HG02678 (cell line): ENCODE results near the gene SNAP47.

Experiments used
- ATAC-seq: cut with Tn5 transposase; IDR thresholded peaks from one replicate; pipeline ENCODE4 v1.9.1; 2021; ENCODE audit warnings: mild to moderate bottlenecking, moderate library complexity; ENCODE audit not compliant: unreplicated experiment

The SNAP47 gene

DNA sequence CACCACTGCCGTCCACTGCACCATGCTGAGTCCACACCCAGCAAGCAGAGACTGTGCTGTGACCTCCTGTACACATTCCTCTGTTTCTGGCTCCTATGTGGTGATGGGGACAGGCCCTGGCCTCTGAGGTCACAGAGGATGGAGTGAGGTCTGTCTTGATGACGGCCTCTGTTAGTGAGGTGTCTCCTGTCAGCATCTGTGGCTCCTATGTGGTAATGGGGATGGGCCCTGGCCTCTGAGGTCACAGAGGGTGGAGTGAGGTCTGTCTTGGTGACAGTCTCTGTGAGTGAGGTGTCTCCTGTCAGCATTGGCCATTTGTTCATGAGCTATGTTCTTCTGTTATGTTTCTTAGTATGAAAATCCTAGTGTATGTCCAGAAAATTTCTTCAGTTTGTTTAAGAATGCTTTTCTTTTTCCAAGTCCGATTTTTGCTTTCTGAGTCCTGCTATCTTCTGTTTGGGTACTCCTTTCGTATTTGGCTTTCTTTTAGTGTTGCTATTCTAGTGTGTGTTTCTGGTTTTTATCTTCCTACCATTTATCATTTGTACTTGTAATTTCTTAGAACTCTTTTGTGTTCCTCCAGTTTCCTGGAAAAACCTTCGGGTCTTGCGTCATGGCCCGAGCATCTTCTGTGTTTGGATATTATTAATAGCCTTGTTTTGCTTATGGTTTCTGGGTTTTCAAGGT, 13.4 kb downstream of the SNAP47 start:
- no peak for ATAC-seq

DNA sequence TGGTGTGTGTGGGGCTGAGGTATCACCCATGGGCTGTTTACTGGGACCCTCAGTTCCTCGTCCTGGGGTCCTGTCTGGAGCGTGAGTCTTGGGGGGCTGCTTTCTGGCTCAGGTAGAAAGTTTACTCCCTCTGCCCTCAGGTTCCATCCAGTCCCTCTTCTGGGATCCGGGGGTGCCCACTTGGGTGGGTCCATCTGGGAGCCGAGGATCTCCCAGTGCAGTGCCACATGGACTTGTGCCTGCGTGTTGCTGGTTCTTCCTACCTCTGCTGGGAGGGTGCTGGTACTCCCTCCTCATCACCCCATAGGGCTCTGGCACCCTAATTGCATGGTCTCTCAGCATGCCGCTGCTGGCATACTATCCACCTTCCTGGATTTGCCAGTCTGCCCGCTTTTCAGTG, 14.0 kb downstream of the SNAP47 start:
- no peak for ATAC-seq

DNA sequence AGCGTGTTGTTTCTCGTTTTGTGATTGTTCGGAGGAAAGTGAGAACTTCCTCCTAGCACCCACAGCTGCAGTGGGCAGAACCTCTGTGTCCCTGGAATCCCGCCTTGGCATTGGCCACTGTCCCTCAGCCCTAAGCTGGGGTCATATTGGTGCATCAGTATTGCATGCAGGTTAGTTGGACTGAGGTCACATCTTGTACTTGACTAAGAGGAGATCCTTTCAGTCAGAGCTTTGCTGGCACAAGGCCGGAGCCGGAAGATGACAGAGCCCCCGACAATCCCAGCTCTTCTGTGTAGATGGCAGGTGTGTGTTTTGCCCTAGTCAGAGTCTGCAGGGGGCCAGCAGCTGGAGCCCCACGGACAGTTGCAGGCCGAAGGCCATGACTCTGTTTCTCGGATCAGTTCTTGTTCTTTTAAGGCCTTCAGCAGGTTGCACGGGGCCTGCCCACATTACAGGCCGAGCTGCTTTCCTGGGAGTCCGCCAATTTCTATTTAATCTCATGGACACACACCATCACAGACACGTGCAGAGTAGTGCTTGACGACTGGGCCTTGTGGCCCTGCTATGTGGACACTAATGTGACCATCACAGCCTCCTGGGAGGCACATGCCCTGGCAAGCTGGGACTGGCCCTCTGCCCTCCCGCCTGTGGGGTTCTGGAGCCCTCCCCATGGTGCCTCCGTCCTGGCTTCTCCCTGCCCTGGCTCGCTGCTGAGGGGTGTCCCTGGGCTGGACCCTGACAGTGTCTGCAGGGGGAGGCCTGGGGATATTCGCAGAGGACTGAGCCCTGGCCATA, 14.9 kb downstream of the SNAP47 start:
- no peak for ATAC-seq

DNA sequence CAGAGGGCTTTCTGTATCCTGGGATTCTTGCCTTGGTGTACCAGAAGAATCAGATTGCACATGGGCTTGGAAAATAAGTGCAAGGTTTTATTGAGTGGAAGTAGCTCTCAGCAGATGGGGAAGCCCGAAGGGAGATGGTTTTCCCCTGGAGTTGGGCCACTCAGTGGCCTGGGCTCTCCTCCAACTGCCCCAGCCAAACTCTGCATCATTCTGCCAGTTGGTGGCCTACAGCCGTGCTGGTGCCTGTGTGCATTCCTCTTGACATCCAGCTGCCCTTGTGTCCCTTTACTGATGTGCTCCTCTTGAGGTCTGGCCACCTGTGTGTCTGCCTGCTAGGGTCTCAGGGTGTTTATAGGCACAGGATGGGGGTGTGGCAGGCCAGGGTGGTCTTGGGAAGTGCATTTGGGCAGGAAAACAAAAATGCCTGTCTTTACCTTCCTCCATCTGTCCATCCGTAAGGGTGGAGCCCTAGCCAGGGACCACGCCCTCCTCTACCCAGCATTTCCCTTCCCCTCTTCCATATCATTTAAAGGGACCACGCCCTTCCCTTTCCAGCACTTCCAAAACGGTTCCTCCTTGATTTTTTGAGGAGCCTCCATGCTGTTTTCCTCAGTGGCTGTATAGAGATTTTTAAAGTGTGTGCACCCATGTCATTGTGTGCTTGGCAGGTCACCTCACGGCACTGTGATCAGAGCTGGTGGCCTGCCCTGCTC, 18.9 kb downstream of the SNAP47 start:
- no peak for ATAC-seq

DNA sequence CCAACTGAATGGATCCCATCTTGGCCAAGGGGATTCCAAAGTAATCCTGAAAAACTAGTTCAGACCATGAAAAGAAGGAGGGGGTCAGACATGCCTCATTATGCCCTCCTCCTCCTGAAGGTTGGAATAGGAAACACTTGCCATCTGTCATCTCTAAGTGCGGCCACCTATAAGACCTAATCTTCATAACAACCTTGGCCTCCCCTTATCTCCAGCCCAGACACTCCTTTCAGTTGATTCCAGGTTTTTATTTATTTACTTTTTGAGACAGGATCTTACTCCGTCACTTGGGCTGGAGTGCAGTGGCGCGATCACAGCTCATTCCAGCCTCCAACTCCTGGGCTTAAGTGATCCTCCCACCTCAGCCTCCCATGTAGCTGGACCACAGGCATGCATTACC, 19.7 kb downstream of the SNAP47 start:
- no peak for ATAC-seq

DNA sequence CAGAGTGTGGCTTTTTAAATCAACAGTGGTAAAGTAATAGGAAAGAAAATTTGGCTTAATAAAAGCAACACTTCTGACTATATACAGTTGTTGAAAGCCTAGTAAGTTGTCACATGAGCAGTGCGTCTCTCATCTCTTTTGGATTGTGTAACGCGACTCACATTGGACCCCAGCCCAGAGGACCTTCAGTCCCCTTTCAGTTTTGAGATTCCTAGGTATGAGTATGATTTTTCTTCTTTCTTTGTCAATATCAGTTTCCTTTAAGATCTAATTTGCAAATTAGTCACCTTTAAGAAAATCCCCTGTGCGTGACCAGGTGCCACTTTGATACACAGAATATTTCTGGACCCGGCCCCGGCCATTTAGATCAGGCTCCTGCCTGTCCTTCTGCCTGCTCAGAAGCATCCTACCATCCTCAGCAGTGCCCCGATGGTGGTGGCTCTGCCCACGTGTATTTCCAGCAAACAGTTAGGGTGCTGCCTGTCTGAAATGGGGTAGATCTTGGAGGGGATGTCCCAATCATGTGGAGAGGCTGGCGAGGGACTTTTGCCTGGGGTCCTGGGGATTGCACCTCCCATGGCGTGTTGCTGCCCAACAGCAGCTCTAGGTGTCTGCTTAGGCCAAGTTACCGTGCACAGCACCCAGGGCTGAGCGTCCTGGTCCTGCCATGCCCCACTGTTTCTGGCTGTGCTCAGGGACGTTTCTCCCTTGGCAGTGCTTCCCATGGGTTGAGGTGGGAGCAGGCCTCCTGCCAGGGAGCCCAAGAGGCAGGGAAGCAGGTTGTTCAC, 21.1 kb downstream of the SNAP47 start:
- no peak for ATAC-seq

DNA sequence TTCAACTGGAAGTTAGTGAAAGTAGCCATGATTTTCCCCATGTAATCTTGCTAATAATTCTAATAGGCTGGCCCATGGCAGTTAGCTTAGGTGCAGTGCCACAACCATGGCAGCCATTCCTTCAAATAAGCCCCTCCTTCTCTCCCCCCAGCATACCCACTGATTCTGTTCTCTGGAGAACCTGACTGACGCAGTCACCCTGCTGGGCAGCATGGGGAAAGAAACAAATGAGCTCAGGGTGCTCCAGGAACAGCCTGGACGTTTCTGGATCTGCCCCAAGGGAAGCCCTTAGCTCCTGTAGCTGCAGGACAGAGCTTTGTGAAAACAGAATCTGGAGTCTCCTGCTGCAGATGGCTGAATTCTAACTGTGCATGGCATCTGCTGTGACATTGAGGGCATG, 22.5 kb downstream of the SNAP47 start:
- ATAC-seq: no peak

DNA sequence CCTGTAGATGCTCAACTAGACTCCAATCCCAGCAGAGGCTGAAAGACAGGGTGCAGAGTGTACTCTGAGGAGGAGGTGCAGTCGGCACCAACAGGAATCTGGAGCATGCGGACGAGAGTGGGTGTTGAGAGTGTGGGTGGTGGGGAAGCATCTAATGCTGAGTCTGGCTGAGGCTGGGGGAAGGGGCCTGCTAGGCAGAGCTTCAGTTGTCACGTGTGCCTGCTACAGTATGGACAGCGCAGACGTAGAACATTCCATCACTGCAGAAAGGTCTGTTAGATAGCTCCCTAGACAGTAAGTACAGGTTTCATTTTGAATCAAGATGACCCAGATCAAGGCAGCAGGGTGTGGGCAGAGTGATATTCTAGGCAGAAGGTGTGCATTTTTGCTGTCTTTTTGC, 23.1 kb downstream of the SNAP47 start:
- no peak for ATAC-seq

DNA sequence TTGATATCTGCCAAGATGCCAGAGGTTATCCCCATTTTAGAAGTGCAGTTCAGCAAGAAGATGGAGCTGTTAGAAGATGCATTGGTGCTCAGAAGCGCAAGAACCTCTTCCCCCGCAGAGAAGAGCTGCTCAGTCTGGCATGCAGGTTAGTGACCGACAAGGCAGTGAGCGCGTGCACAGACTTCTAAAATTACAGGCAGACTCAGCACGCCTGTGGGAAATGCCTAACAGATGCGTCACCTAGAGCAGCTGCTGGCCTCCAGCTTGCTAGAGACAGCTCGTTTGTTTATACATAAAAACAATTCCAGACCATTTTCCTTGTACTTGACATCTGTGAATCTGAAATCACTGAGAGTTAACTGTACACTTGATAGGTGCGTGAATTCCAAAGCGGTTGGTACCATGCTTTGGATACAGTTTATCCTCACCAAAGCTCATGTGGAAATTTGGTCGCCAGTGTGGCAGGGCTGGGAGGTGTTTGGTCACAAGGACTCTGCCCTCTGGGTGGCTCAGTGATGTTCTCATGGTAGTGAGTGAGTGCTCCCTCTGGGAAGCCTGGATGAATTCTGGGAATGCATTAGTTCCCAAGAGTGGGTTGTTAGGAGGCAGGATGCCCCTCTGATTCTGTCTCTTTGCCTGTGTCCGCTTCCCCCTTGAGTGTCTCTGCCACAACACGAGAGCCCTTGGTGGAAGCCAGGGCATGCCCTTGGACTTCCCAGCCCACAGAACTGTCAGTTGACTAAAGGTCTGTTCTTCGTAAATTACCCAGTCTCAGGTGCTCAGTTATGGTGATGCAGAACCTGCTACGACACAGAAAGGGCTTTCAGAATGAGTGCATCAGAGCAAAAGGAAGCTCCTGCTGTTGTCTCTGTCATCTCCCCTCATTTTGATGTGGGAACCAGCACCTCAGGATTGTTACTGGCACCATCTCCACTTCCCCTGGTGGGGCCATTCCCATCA, 24.4 kb downstream of the SNAP47 start:
- ATAC-seq: no peak

DNA sequence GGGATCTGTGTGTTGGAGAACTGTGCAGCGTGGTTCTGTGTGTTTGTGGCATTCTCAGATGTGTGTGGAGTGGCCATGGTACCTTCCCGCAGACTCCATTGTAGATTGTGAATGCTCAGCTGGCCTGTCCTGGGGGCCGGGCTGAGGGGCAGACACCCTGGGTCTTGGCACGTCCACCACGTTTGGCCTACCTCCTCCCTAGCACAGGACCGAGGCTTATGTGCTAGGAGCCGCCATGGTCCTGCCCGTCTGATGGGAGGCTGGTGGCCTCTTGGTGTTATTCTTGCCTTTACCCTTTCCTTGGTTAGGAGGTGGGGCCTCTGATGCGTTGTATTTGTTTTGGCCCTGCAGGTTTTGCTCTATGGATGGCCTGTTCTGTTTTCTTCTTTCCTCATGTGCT, 25.1 kb downstream of the SNAP47 start:
- no peak for ATAC-seq

DNA sequence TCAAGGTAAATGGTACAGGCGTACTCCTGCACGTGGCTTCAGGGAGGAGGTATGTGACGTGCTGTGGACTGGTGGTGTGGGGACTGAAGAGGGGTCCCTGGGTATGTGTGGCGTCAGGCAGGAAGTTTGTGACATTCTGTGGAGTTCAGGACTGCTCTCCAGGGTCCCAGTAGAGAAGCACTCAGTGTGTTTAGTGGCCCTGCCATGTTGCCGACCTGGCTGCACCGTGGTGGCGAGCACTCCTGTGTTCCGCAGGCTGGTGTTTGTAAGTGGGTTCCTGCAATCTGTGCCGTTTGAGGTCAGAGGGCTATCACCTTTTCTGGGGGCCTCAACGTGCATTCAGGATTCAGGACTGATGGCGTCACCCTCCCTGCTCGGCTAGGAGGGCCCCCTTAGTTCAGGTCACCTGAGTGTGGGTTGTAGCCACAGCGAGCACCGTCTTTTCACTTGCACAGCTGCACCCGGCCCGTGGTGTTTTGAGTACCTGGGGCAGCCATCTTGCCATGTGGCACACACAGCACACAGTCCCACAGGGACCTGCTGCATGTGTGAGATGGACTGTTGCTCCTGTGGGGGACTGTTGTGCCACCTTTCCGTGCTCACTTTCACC, 26.5 kb downstream of the SNAP47 start:
- ATAC-seq: no peak

DNA sequence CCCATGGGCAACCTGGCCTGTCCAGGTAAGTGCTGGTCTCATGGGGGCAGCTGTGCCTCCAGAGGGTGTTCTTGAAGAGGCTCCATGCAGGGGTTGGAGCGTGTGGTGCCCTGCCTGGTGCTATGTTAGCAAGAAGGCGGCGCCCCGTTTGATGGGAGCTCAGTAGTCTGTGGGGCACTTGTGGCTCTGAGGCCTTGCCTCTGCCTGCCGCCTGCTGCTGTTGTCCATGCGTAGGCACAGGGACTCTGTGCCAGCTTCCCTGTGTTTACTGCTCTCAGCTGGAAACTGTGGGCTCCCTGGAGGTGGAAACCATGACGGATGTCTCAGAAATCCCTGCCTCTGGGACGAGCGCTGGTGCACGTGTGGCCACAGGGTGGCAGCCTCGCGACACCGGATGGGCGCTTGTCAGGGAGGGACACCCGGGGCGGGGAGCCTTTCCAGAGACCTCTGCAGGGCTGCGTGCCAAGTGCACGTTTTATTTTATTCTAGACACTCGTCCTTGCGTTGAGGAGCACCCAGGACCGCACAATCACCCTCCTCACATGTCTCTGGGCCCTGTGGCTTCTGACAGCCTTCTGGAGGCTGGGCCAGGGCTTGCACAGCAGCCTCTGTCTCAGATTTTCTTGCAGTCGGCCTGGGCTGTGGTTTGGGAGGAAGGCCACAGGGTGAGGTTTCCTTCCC, 27.1 kb downstream of the SNAP47 start:
- peak; percentile 90 for ATAC-seq

DNA sequence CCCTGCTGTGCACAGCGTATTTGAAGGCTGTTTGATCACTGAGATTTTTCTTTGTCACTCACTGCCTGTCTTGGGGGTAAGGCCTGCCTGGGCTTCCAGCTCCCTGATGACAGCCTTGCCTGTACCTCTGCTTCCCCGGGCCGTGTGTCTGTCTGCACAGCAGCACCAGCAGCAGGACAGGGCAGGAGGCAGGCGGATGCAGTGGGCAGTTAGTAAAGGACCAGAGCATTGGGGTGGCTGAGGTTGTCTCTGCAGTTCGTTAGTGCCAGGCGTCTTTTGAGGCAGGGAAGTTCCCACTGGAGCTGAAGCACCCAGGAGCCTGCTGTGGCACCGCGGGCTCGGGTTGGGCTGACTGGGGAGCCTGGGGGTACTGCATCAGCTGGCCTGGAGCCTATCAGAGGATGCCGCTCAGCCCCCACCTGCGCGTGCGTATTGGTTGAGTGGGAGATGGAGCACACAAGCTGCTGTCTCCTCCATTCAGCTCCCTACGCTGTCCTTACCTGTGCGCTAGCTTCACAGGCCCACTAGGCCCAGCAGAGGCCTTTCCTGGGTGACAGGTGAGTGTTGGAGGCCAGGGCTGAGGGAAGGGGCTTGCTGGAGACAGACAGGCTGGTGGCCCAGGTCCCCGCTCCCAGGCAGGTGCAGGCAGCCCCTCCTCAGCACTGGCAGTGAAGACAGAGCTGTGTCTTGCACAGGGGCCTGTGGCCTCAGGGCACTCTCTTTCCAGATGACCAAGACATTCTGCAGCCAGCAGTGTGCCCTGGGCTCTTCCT, 28.2 kb downstream of the SNAP47 start:
- ATAC-seq: no peak

DNA sequence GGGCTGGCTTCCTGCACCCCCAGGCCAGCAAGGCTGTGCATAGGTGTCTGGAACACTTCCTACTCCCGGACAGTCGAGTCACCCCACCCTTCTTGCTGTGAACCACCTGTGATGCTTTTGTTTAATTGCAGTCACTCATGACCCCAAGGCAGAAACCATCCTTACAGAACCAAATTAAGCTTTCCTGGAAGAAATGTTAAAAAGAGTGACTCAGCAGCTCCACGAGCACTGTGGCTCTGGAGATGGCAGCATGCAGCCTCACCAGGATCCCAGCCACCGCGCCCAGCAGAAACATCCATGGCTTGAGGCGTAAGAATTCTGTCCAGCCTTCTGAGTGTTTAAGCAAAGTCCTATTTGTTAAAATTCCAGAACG, 28.8 kb downstream of the SNAP47 start:
- ATAC-seq: no peak

DNA sequence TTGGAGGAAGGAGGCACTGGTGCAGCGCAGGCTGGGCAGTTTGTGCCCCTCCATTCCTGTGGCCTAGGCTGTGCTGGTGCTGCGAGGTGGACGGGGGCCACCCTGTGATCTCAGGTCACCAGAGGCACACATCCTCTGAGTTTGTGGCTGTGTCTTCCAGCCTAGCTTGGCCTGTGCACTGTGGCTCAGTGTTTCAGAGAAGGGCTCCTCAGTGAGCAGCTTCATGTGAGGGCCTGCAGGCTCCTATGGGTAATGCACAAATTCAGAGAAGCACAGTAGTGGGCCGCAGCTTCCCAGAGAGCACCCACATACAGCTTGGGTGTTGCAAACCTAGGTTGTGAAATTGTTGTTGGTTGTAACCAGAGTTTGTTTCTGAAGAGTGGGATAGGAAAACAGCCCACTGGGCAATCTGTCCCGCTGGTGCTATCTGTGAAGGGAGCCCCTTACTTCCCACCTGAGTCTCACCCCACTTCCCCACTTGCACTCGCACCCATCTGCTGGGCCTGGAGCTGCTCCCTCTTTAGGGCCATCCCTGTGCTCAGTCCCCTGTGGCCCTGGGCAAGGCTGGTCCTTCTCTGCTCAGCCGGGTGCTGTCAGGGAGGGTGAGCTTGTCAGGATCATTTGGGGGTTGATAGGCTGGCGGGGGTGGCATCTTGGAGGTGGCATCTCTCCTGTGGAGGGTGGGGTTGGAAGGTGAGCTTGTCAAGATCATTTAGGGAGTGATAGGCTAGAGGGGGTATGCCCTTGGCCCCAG, 30.2 kb downstream of the SNAP47 start:
- ATAC-seq: no peak

DNA sequence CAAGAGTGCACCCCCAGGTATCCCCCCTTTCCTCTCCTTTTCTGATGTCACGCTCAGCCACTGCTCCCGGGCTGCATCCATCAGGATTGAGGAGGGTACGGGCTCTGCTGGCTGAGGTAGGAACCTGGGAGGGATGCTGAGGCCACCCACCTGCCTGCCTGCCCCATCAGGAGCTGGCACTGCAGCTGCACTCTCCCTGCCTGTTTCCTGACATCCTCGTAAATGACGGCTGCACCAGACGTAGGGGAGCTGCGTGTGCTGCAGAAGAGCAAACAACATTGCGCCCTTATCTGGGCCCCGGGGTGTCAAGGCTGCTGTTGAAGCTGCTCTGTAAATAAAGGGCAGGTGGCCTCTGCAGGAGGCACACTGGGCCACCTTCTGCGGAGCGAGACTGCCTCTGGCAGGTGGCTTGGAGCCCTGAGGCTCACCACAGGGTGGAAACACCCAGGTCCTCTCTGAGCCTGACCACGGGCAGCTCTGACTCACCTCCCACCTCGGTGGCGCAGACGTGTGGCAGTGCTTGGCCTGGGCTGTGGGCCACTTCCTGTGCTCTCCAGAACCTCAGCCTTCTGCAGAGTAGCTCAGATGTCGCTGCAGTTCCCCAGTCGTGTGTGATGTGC, 30.9 kb downstream of the SNAP47 start:
- ATAC-seq: no peak

DNA sequence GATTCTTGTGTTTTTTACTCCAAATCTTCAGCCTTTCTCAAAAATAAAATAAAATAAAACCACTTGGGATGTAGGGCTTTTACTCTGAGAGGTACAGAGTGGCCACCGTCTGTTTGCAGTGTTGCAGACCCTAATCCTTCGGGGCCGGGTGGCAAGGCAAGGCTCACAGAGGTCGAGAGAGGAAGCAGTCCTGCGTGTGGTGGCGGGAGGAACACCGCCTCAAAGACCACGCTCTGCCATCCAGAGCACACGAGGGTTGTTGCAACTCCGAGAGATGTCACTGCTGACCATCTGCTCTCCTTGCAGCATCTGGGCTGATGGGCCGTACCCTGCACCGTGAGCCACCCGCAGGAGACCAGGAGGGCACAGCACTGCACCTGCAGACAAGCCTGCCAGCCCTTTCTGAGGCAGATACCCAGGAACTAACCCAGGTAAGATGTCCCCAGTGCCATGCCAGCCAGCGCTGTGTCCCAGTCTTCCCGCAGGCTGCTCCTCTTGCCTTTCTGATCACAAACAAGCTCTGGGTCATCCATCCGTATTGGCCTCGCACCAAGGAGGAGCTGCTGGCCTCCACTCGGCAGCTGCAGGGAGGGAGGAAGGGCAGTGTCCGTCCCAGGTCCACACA, 31.5 kb downstream of the SNAP47 start:
- no peak for ATAC-seq
